Esophagus muscularis mucosa (tissue), 4 donors: Measurements from ENCODE around the gene SRRM2.

Source experiments
- CTCF ChIP-seq, 3 experiments: fragments of 200-600 bp in 2 of 3; fragments of 450-650 bp in 1 of 3; sonication (generic) in 2 of 3; IDR thresholded peaks; one replicate each; pipeline ENCODE4 v1.5.1; 2017 to 2019; ENCODE audit warnings: antibody characterized with exemption in 3 of 3, mild to moderate bottlenecking in 2 of 3, moderate library complexity in 1 of 3
- EP300 ChIP-seq: sonication (generic); formaldehyde crosslinking; IDR thresholded peaks from one replicate; pipeline ENCODE4 v1.6.1; 2017; ENCODE audit warnings: antibody characterized with exemption
- POLR2A ChIP-seq: fragments of 450-650 bp; IDR thresholded peaks from one replicate; pipeline ENCODE4 v1.6.1; 2017; ENCODE audit warnings: antibody characterized with exemption, moderate library complexity, mild to moderate bottlenecking, low read depth
- POLR2AphosphoS5 ChIP-seq, 2 donors: sonication (generic); formaldehyde crosslinking; IDR thresholded peaks; one replicate each; pipeline ENCODE4 v1.6.1; 2017; ENCODE audit warnings: antibody characterized with exemption in 2 of 2

DNA sequence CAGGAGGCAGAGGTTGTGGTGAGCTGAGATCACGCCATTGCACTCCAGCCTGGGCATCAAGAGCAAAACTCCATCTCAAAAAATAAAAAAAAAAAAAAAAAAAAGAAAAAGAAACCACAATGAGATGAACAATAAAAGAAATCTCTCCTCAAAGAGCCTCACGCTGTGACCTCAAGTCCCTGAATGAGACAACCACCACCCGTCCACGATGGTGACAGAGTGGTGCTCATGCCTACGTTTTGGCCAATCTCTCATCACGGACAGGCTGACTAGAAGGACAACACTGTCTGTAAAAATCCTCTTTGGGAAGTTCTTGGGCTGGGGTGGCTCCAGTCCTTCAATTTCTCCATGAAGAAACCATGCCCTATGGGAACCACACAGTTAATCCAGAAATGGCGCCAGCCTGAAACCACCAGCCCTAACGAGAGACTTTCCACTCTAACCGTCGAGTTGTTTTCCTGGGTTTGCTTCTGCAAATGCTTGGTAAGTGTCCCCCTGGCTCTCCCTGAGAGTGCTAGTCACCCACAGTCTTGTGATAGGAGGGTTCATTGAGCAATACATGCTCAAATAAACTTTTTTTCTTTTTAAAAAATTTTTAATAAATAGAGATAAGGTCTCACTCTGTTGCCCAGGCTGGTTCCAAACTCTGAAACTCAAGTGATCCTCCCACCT lies 17.5 kb upstream of the SRRM2 start:
- TF ChIP-seq POLR2A (no peak), CTCF (IDR thresholded peaks at IDR 0.05) (no peak), EP300 (no peak), POLR2AphosphoS5 (IDR thresholded peaks at IDR 0.05) (no peak)
